ENCODE data around the gene RNASEH2A. TPM values are rescaled to one million over a fixed set of nuclear protein-coding genes. Genes with fewer than 3 reads are reported as not detected.

RNASEH2A gene
- polyA plus RNA-seq, 1 donor (not counting 4 experiments of a cell fraction or from before 2014, with no cell fraction given), result 19.7 TPM

GRCh38 chr19:12828494-12828893 is 22.1 kb downstream of the RNASEH2A start:
- Histone ChIP-seq H3K4me3 (ENCODE audit: control insufficient read depth in 2 of 3, extremely low read depth in 1 of 3, insufficient read depth in 2 of 3, low read depth in 1 of 3, low read length in 3 of 3) (no peak overlapping the region), H3K4me2 (ENCODE audit: control insufficient read depth, extremely low read depth, insufficient read depth, low read depth, low read length) (peak overlapping the region; percentile 27), H3K36me3 (ENCODE audit: control insufficient read depth in 2 of 2, extremely low read depth in 1 of 2, insufficient read depth in 2 of 2, low read length in 2 of 2) (no peaks in the 10 kb centered on the region), H3K27me3 (ENCODE audit: control insufficient read depth, extremely low read depth, insufficient read depth, low read length) (peaks cover 16% of the 10 kb centered on the region), H4K20me1 (ENCODE audit: control insufficient read depth, extremely low read depth, insufficient read depth, low read length) (no peaks in the 10 kb centered on the region), H2AFZ (ENCODE audit: control insufficient read depth, low read length) (no peak overlapping the region), H3K9ac (ENCODE audit: control insufficient read depth, extremely low read depth, insufficient read depth, low read length) (no peak overlapping the region), H3K9me1 (ENCODE audit: control insufficient read depth, extremely low read depth, insufficient read depth, low read length) (no peaks in the 10 kb centered on the region), H3K4me1 (ENCODE audit: control insufficient read depth, extremely low read depth, insufficient read depth, low read length) (peaks cover 8% of the 10 kb centered on the region), H3K9me3 (ENCODE audit: control insufficient read depth, low read depth, low read length) (no peaks in the 10 kb centered on the region), H3K27ac (ENCODE audit: control insufficient read depth, insufficient read depth, low read length) (no peak overlapping the region), H3K79me2 (ENCODE audit: control insufficient read depth, insufficient read depth, low read length) (no peaks in the 10 kb centered on the region)
- FAIRE-seq, result no peak
- dilution Hi-C loops (cut with MboI; ENCODE audit: extremely low pct_ligation_motif_present, low sequenced_read_pairs), result no loop called here
- no peak for DNase-seq (ENCODE audit: low read depth, low spot score)
- TF ChIP-seq CTCF (optimal IDR thresholded peaks at IDR 0.05 in 1 of 3, IDR thresholded peaks at IDR 0.05 in 1 of 3, conservative IDR thresholded peaks at IDR 0.05 in 1 of 3; ENCODE audit: extremely low read depth in 1 of 3, insufficient read depth in 2 of 3, low read length in 3 of 3) (no peak), EZH2 (IDR thresholded peaks at IDR 0.05; ENCODE audit: low read length) (no peak)

GRCh38 chr19:12833418-12833737 is 27.0 kb downstream of the RNASEH2A start:
- H3K79me2 ChIP-seq (ENCODE audit: control insufficient read depth, insufficient read depth, low read length), result no peaks in the 10 kb centered on the region
- H4K20me1 ChIP-seq (ENCODE audit: control insufficient read depth, extremely low read depth, insufficient read depth, low read length), result no peaks in the 10 kb centered on the region
- TF ChIP-seq CTCF (optimal IDR thresholded peaks at IDR 0.05 in 1 of 3, IDR thresholded peaks at IDR 0.05 in 1 of 3, conservative IDR thresholded peaks at IDR 0.05 in 1 of 3; ENCODE audit: extremely low read depth in 1 of 3, insufficient read depth in 2 of 3, low read length in 3 of 3) (no peak), EZH2 (IDR thresholded peaks at IDR 0.05; ENCODE audit: low read length) (no peak)
- H3K4me2 ChIP-seq (ENCODE audit: control insufficient read depth, extremely low read depth, insufficient read depth, low read depth, low read length), result peak overlapping the region; percentile 66
- H3K36me3 ChIP-seq (ENCODE audit: control insufficient read depth in 2 of 2, extremely low read depth in 1 of 2, insufficient read depth in 2 of 2, low read length in 2 of 2), result no peaks in the 10 kb centered on the region
- no peak overlapping the region for H2AFZ ChIP-seq (ENCODE audit: control insufficient read depth, low read length)
- H3K27ac ChIP-seq (ENCODE audit: control insufficient read depth, insufficient read depth, low read length), result no peak overlapping the region
- no peak for DNase-seq (ENCODE audit: low read depth, low spot score)
- FAIRE-seq, result no peak
- H3K4me3 ChIP-seq (ENCODE audit: control insufficient read depth in 2 of 3, extremely low read depth in 1 of 3, insufficient read depth in 2 of 3, low read depth in 1 of 3, low read length in 3 of 3), result peak overlapping the region in 1 of 3 experiments; percentile 45
- H3K9me1 ChIP-seq (ENCODE audit: control insufficient read depth, extremely low read depth, insufficient read depth, low read length), result no peaks in the 10 kb centered on the region
- dilution Hi-C loops (cut with MboI; ENCODE audit: extremely low pct_ligation_motif_present, low sequenced_read_pairs), result no loop called here
- peaks cover 18% of the 10 kb centered on the region for H3K4me1 ChIP-seq (ENCODE audit: control insufficient read depth, extremely low read depth, insufficient read depth, low read length)
- no peaks in the 10 kb centered on the region for H3K9me3 ChIP-seq (ENCODE audit: control insufficient read depth, low read depth, low read length)
- H3K27me3 ChIP-seq (ENCODE audit: control insufficient read depth, extremely low read depth, insufficient read depth, low read length), result peaks cover 54% of the 10 kb centered on the region
- H3K9ac ChIP-seq (ENCODE audit: control insufficient read depth, extremely low read depth, insufficient read depth, low read length), result no peak overlapping the region
